Sigmoid colon (tissue), 4 donors: Measurements from ENCODE around the gene ACOX2.

Source experiments
- EP300 ChIP-seq, 4 donors: sonication (generic); formaldehyde crosslinking; IDR thresholded peaks; one replicate each; pipeline ENCODE4 v1.6.1; 2017; ENCODE audit warnings: antibody characterized with exemption in 4 of 4
- POLR2A ChIP-seq, 2 donors: fragments of 450-650 bp; IDR thresholded peaks; one replicate each; pipeline ENCODE4 v1.6.1; 2016; ENCODE audit warnings: antibody characterized with exemption in 2 of 2, mild to moderate bottlenecking in 2 of 2, moderate library complexity in 2 of 2
- POLR2AphosphoS5 ChIP-seq, 4 donors: sonication (generic); formaldehyde crosslinking; IDR thresholded peaks; one replicate each; pipeline ENCODE4 v1.6.1; 2017; ENCODE audit warnings: antibody characterized with exemption in 4 of 4
- TF ChIP-seq, protein P1 (sequence below), 4 experiments: fragments of 450-650 bp in 3 of 4; fragments of 200-600 bp in 1 of 4; IDR thresholded peaks; one replicate each; pipeline ENCODE4 v1.5.1; 2016 to 2019; ENCODE audit warnings: antibody characterized with exemption in 4 of 4, mild to moderate bottlenecking in 3 of 4, moderate library complexity in 2 of 4

DNA sequence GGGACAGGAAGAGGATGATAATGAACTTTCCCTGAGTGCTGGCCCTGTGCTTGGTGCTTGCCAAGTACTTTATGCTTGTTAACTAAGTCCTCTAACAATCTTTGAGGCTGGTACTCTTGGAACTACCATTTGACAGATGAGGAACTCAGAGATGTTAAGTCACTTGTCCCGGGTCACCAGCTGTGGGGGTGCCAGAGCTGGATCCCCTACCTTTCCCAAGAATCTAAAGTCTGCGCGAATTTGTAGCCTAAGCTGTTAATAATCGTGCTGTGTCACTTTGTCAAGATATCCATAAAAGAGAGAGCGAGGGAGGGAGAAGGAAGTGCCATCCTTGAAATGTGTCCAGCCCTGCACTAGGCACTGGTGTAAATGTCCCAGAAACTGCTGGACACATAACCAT, 19.0 kb upstream of the ACOX2 start:
- no peak for TF ChIP-seq POLR2A (IDR thresholded peaks at IDR 0.05)
- TF ChIP-seq, protein P1, sequence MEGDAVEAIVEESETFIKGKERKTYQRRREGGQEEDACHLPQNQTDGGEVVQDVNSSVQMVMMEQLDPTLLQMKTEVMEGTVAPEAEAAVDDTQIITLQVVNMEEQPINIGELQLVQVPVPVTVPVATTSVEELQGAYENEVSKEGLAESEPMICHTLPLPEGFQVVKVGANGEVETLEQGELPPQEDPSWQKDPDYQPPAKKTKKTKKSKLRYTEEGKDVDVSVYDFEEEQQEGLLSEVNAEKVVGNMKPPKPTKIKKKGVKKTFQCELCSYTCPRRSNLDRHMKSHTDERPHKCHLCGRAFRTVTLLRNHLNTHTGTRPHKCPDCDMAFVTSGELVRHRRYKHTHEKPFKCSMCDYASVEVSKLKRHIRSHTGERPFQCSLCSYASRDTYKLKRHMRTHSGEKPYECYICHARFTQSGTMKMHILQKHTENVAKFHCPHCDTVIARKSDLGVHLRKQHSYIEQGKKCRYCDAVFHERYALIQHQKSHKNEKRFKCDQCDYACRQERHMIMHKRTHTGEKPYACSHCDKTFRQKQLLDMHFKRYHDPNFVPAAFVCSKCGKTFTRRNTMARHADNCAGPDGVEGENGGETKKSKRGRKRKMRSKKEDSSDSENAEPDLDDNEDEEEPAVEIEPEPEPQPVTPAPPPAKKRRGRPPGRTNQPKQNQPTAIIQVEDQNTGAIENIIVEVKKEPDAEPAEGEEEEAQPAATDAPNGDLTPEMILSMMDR (IDR thresholded peaks at IDR 0.05) = no peak
- TF ChIP-seq POLR2AphosphoS5 (IDR thresholded peaks at IDR 0.05) = no peak
- TF ChIP-seq EP300 (IDR thresholded peaks at IDR 0.05) = no peak
